Muscle layer of colon (tissue), 2 donors: ENCODE data around the gene NYNRIN.

Source experiments
- H3K27ac ChIP-seq: one replicate; pipeline ENCODE4 v1.7.0; 2013; ENCODE audit warnings: low read depth, mild to moderate bottlenecking, low read length, moderate library complexity
- H3K27me3 ChIP-seq, 2 donors: one replicate each; pipeline ENCODE4 v1.7.0; 2013; ENCODE audit warnings: low read length in 2 of 2, mild to moderate bottlenecking in 2 of 2; ENCODE audit not compliant: insufficient read depth in 2 of 2, control insufficient read depth in 1 of 2
- H3K36me3 ChIP-seq: one replicate; pipeline ENCODE4 v1.7.0; 2013; ENCODE audit warnings: mild to moderate bottlenecking, low read length; ENCODE audit not compliant: insufficient read depth
- H3K4me1 ChIP-seq: one replicate; pipeline ENCODE4 v1.7.0; 2013; ENCODE audit warnings: mild to moderate bottlenecking, low read length; ENCODE audit not compliant: insufficient read depth
- H3K4me3 ChIP-seq, 2 donors: one replicate each; pipeline ENCODE4 v1.7.0; 2013; ENCODE audit warnings: low read length in 2 of 2, low read depth in 1 of 2, mild to moderate bottlenecking in 1 of 2, moderate library complexity in 1 of 2
- H3K9ac ChIP-seq: one replicate; pipeline ENCODE4 v1.7.0; 2013; ENCODE audit warnings: low read length
- H3K9me3 ChIP-seq: one replicate; pipeline ENCODE4 v1.7.0; 2013; ENCODE audit warnings: mild to moderate bottlenecking, low read length
- donor health status: abdominal sarcoma.
- donor health status: Adenocarcinoma of cecum.

The NYNRIN gene

GRCh38 chr14:24397639-24398292, 1.0 kb upstream of the NYNRIN start:
- Histone ChIP-seq H3K4me3 (peak overlapping the region in 1 of 2 donors; percentile 32), H3K27ac (peak overlapping the region; percentile 21)

GRCh38 chr14:24398293-24398652, 530 bp upstream of the NYNRIN start:
- no peak overlapping the region for H3K27ac ChIP-seq

More at GRCh38 chr14:24397639-24398292, 1.0 kb upstream of the NYNRIN start:
- H3K27me3 ChIP-seq, result no peaks in the 10 kb centered on the region
- peak overlapping the region; percentile 35 for H3K9ac ChIP-seq
- H3K4me1 ChIP-seq, result peaks cover 40% of the 10 kb centered on the region
- no peaks in the 10 kb centered on the region for H3K9me3 ChIP-seq
- no peaks in the 10 kb centered on the region for H3K36me3 ChIP-seq

GRCh38 chr14:24399447-24399822, 632 bp downstream of the NYNRIN start:
- Histone ChIP-seq H3K9ac (peak overlapping the region; percentile 44), H3K9me3 (no peaks in the 10 kb centered on the region), H3K27me3 (no peaks in the 10 kb centered on the region), H3K36me3 (no peaks in the 10 kb centered on the region), H3K4me3 (peak overlapping the region; percentile 70 to 77), H3K27ac (peak overlapping the region; percentile 59), H3K4me1 (peaks cover 54% of the 10 kb centered on the region)

More at GRCh38 chr14:24398293-24398652, 530 bp upstream of the NYNRIN start:
- Histone ChIP-seq H3K27me3 (no peaks in the 10 kb centered on the region), H3K9ac (peak overlapping the region; percentile 35), H3K36me3 (no peaks in the 10 kb centered on the region), H3K9me3 (no peaks in the 10 kb centered on the region), H3K4me1 (peaks cover 45% of the 10 kb centered on the region), H3K4me3 (peak overlapping the region in 1 of 2 donors; percentile 32)

- Histone ChIP-seq H3K4me1 (peaks cover 54% of the 10 kb centered on the region), H3K27ac (peak overlapping the region; percentile 59), H3K4me3 (peak overlapping the region; percentile 70 to 77)
Measured at GRCh38 chr14:24399999-24400718, 1.4 kb downstream of the NYNRIN start.

GRCh38 chr14:24401810-24402702, 3.3 kb downstream of the NYNRIN start:
- Histone ChIP-seq H3K27me3 (no peaks in the 10 kb centered on the region), H3K9me3 (no peaks in the 10 kb centered on the region), H3K9ac (no peak overlapping the region), H3K36me3 (peaks cover 5% of the 10 kb centered on the region), H3K4me1 (peaks cover 54% of the 10 kb centered on the region), H3K27ac (no peak overlapping the region), H3K4me3 (no peak overlapping the region)

More at GRCh38 chr14:24399999-24400718, 1.4 kb downstream of the NYNRIN start:
- Histone ChIP-seq H3K9me3 (no peaks in the 10 kb centered on the region), H3K36me3 (no peaks in the 10 kb centered on the region), H3K27me3 (no peaks in the 10 kb centered on the region), H3K9ac (peak overlapping the region; percentile 44)

- Histone ChIP-seq H3K4me1 (peaks cover 46% of the 10 kb centered on the region), H3K4me3 (no peak overlapping the region), H3K9ac (no peak overlapping the region), H3K36me3 (peaks cover 10% of the 10 kb centered on the region), H3K27ac (peak overlapping the region; percentile 30), H3K27me3 (no peaks in the 10 kb centered on the region), H3K9me3 (no peaks in the 10 kb centered on the region)
Measured at GRCh38 chr14:24403294-24403998, 4.6 kb downstream of the NYNRIN start.

- no peaks in the 10 kb centered on the region for H3K9me3 ChIP-seq
- H3K36me3 ChIP-seq, result peaks cover 14% of the 10 kb centered on the region
- no peaks in the 10 kb centered on the region for H3K27me3 ChIP-seq
- H3K4me3 ChIP-seq, result no peak overlapping the region
- peaks cover 43% of the 10 kb centered on the region for H3K4me1 ChIP-seq
- H3K27ac ChIP-seq, result no peak overlapping the region
- no peak overlapping the region for H3K9ac ChIP-seq
Measured at GRCh38 chr14:24404814-24405213, 6.0 kb downstream of the NYNRIN start.

- Histone ChIP-seq H3K9me3 (no peaks in the 10 kb centered on the region), H3K27ac (no peak overlapping the region), H3K4me1 (peaks cover 27% of the 10 kb centered on the region), H3K27me3 (no peaks in the 10 kb centered on the region), H3K4me3 (no peak overlapping the region), H3K36me3 (peaks cover 14% of the 10 kb centered on the region), H3K9ac (no peak overlapping the region)
Measured at GRCh38 chr14:24406416-24406815, 7.6 kb downstream of the NYNRIN start.

- no peak overlapping the region for H3K9ac ChIP-seq
- H3K27me3 ChIP-seq, result no peaks in the 10 kb centered on the region
- peaks cover 14% of the 10 kb centered on the region for H3K4me1 ChIP-seq
- no peak overlapping the region for H3K4me3 ChIP-seq
- peaks cover 14% of the 10 kb centered on the region for H3K36me3 ChIP-seq
- H3K27ac ChIP-seq, result no peak overlapping the region
- H3K9me3 ChIP-seq, result no peaks in the 10 kb centered on the region
Measured at GRCh38 chr14:24407608-24408325, 9.0 kb downstream of the NYNRIN start.

GRCh38 chr14:24408764-24409163, 10.0 kb downstream of the NYNRIN start:
- Histone ChIP-seq H3K27ac (no peak overlapping the region), H3K4me1 (peaks cover 4% of the 10 kb centered on the region), H3K36me3 (peaks cover 18% of the 10 kb centered on the region), H3K27me3 (no peaks in the 10 kb centered on the region), H3K4me3 (no peak overlapping the region), H3K9me3 (no peaks in the 10 kb centered on the region), H3K9ac (no peak overlapping the region)
